ENCODE measurements around the gene MAP3K14.
"Not testable (repeated sequence)": the region's sequence is repeated elsewhere in the genome, so short reads cannot be mapped to it uniquely, and the experiment has no call there.

Gene MAP3K14

DNA sequence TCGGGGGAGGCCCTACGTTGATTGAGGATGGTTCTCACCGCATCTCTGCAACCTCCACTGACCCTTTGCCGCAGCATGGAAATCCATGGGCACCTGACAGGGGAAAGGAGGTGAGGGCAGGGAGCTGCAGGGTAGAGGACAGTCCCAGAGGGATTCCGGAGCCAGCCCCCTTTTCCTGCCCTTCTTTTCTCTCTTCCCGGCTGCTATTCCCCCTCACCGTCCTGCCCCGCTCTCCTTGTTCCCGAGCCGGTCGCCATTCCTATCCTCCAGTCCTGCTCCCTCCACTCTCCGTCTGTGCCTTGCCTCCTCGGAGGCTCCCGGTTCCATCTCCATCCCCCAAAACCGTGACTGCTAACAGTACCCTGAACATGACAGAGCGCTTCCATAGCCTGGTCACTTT, 59.7 kb downstream of the MAP3K14 start:
- Mint-ChIP-seq H3K36me3 (ENCODE audit: low read depth) (no peaks in the 10 kb centered on the region), H3K27me3 (ENCODE audit: low read depth) (peaks cover 45% of the 10 kb centered on the region), H3K4me1 (peaks cover 4% of the 10 kb centered on the region), H3K4me3 (no peak overlapping the region), H3K9me3 (no peaks in the 10 kb centered on the region), H3K27ac (no peak overlapping the region)
- TF ChIP-seq, protein P1, sequence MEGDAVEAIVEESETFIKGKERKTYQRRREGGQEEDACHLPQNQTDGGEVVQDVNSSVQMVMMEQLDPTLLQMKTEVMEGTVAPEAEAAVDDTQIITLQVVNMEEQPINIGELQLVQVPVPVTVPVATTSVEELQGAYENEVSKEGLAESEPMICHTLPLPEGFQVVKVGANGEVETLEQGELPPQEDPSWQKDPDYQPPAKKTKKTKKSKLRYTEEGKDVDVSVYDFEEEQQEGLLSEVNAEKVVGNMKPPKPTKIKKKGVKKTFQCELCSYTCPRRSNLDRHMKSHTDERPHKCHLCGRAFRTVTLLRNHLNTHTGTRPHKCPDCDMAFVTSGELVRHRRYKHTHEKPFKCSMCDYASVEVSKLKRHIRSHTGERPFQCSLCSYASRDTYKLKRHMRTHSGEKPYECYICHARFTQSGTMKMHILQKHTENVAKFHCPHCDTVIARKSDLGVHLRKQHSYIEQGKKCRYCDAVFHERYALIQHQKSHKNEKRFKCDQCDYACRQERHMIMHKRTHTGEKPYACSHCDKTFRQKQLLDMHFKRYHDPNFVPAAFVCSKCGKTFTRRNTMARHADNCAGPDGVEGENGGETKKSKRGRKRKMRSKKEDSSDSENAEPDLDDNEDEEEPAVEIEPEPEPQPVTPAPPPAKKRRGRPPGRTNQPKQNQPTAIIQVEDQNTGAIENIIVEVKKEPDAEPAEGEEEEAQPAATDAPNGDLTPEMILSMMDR (IDR thresholded peaks at IDR 0.05; ENCODE audit: unreplicated experiment in 3 of 3), result no peak

DNA sequence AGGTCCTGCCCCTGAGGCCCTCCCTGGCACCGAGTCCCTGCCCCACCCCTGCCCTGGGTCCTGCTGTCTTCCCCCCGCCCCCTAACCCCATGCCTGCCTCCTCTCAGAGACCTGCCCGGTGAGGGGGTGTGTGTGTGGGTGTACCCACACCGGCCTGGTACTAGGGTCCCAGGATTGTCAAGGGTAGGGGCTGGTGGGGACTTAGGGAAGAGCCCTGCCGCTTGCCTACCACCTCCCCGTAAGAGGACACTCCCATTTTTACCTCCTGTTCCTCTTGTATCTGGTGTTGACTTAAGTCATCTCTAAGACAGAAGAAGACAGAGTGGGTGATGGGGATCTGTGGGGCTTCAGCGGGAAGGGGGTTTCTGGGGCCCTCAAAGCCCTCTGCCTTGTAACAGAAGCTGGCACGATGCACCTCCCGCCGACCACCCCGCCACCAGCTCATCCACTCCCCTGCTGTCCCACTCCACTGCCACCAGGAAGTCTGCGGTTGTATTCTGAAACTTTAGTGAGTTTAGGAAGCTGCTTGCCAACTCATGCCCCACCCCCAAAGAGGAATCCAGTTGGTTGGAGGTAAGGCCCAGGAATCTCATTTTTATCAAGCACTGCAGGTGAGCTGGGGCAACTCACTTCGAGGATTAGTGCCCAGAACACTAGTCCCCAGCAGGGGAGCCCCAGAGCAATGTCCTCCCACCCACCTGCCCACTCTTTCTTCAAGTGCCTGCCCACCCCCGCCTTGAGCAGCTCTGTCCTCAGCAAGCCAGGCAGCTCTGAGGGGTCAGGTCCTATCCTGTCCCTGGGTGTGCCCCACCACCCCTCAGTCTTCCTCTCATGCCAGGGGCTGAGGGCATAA, 60.5 kb downstream of the MAP3K14 start:
- H3K36me3 Mint-ChIP-seq (ENCODE audit: low read depth), result no peaks in the 10 kb centered on the region
- TF ChIP-seq, protein P1 (IDR thresholded peaks at IDR 0.05; ENCODE audit: unreplicated experiment in 3 of 3), result no peak
- H3K4me1 Mint-ChIP-seq, result peaks cover 1% of the 10 kb centered on the region
- no peak overlapping the region for H3K4me3 Mint-ChIP-seq
- H3K9me3 Mint-ChIP-seq, result no peaks in the 10 kb centered on the region
- H3K27ac Mint-ChIP-seq, result no peak overlapping the region
- peaks cover 45% of the 10 kb centered on the region for H3K27me3 Mint-ChIP-seq (ENCODE audit: low read depth)

DNA sequence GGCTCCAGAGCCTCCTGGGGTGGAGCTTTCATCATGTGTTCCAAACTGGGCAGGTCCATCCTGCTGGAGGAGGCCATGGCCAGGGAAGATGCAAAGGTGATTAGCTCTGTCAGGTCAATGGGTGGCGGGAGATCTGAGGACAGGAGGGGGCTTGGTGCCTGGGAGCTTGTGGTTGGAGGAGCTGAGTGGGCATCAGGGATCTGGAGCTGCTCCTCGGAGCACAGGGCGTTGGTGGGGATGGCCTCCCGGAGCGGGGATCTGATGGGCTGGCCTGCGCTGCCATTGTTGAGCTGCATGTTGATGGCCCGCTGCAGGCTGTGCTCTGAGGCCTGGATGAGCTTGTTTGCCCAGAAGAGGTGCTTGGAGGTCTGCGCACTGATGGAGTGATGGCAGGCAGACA, 61.5 kb downstream of the MAP3K14 start:
- Mint-ChIP-seq H3K36me3 (ENCODE audit: low read depth) (no peaks in the 10 kb centered on the region), H3K9me3 (no peaks in the 10 kb centered on the region), H3K27ac (no peak overlapping the region), H3K4me1 (no peaks in the 10 kb centered on the region), H3K27me3 (ENCODE audit: low read depth) (peaks cover 41% of the 10 kb centered on the region), H3K4me3 (no peak overlapping the region)
- TF ChIP-seq, protein P1 (IDR thresholded peaks at IDR 0.05; ENCODE audit: unreplicated experiment in 3 of 3), result no peak

DNA sequence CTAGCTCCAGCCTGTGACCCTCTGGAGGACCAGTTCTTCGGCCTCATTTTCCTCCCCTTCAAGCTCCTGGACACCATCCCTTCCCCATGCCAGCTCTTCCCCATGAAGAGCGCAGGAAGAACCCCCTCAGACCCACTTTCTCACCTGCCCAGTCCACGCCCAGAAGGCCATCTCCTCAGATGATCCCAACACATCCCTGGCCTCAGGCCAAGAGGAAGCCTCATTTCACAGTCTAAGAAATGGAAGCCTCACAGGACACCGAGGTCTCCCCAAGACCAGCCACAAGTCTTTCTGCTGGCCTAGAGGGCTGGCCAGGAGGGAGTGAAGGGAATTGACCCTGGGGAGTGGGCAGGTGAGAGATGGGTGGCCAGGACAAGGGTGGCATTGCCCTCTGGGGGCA, 62.9 kb downstream of the MAP3K14 start:
- no peaks in the 10 kb centered on the region for H3K4me1 Mint-ChIP-seq

DNA sequence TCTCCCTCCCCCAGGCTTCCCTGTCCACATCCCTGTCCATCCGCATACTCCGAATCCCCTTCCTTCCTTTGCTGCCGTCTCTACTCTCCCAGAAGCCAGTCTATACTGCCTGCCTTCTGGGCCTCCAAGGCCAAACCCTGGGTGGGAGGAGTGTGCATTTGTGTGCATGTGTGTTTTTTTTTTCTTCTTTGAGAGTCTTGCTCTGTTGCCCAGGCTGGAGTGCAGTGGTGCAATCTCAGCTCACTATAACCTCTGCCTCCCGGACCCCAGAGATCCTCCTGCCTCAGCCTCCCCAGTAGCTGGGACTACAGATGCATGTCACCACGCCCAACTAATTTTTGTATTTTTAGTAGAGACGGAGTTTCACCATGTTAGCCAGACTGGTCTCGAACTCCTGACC, 63.6 kb downstream of the MAP3K14 start:
- H3K4me3 Mint-ChIP-seq; H3K36me3 Mint-ChIP-seq (ENCODE audit: low read depth); H3K9me3 Mint-ChIP-seq; H3K4me1 Mint-ChIP-seq; H3K27ac Mint-ChIP-seq: not testable (repeated sequence)
- peaks cover 43% of the 10 kb centered on the region for H3K27me3 Mint-ChIP-seq (ENCODE audit: low read depth)

More for the DNA sequence above, 62.9 kb downstream of the MAP3K14 start:
- H3K4me3 Mint-ChIP-seq, result no peak overlapping the region
- TF ChIP-seq, protein P1 (IDR thresholded peaks at IDR 0.05; ENCODE audit: unreplicated experiment in 3 of 3), result no peak
- H3K36me3 Mint-ChIP-seq (ENCODE audit: low read depth), result no peaks in the 10 kb centered on the region
- H3K9me3 Mint-ChIP-seq, result no peaks in the 10 kb centered on the region
- no peak overlapping the region for H3K27ac Mint-ChIP-seq
- H3K27me3 Mint-ChIP-seq (ENCODE audit: low read depth), result peaks cover 43% of the 10 kb centered on the region

DNA sequence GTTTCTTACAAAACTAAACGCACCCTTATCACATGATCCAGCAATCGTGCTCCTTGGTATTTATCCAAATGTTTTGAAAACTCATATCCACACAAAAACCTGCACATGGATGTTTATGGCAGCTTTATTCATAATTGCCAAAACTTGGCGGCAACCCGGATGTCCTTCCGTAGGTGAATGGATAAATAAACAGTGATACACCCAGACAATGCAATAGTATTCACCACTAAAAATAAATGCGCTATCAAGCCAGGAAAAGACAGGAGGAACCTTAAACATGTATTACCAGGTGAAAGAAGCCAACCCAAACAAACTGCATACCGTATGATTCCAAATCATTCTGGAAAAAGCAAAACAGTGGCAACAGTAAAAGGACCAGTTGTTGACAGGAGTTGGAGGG, 64.9 kb downstream of the MAP3K14 start:
- TF ChIP-seq, protein P1 (IDR thresholded peaks at IDR 0.05; ENCODE audit: unreplicated experiment in 3 of 3), result no peak
- Mint-ChIP-seq H3K4me1 (peaks cover 3% of the 10 kb centered on the region), H3K27me3 (ENCODE audit: low read depth) (peaks cover 35% of the 10 kb centered on the region), H3K9me3 (no peaks in the 10 kb centered on the region), H3K27ac (no peak overlapping the region), H3K4me3 (no peak overlapping the region), H3K36me3 (ENCODE audit: low read depth) (no peaks in the 10 kb centered on the region)

All from nephron (organoid).